ENCODE data around the gene ISOC2. TPM values are rescaled to one million over a fixed set of nuclear protein-coding genes. Genes with fewer than 3 reads are reported as not detected.
"Not testable (repeated sequence)": the region's sequence is repeated elsewhere in the genome, so short reads cannot be mapped to it uniquely, and the experiment has no call there.

The ISOC2 gene
- total RNA-seq, 1 donor from 2014 or later: 39.8 TPM

- no peaks in the 10 kb centered on the region for H3K9me3 Mint-ChIP-seq (ENCODE audit: low read depth)
- H3K27me3 Mint-ChIP-seq (ENCODE audit: low read depth): no peaks in the 10 kb centered on the region
- no peak for TF ChIP-seq CTCF (IDR thresholded peaks at IDR 0.05)
Measured at GRCh38 chr19:55503157-55503501, 41.7 kb upstream of the ISOC2 start.

DNA sequence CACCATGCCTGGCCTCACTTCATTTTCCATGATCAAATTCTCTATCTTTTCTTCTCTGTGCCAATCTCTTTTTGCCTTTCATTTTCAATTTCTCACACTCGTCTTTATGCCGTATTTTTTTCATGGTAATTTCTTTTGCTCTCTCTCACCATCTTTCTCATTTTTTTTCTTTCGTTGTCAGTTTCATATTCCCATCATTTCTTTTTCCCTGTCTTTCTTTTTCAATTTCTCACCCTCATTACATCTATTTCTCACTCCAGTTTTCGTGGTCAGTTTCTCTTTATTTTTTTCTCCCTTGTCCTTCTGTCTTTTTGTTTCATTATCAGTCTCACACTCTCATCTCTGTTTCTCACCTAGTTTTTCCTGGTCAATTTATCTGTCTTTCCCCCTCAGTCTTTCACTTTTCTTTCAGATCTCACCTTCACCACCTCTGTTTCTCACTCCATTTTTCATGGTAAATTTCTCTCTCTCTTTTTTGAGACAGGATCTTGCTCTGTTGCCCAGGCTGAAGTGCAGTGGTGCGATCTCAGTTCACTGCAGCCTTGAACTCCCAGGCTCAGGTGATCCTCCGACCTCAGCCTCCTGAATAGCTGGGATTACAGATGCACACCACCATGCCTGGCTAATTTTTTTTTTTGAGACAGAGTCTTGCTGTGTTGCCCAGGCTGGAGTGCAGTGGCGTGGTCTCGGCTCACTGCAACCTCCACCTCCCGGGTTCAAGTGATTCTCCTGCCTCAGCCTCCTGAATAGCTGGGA, 40.9 kb upstream of the ISOC2 start:
- Mint-ChIP-seq H3K4me3 (ENCODE audit: unreplicated experiment) (no peak overlapping the region), H3K4me1 (ENCODE audit: low read depth) (peaks cover 6% of the 10 kb centered on the region), H3K9me3 (ENCODE audit: low read depth) (no peaks in the 10 kb centered on the region), H3K27ac (ENCODE audit: unreplicated experiment) (peak overlapping the region; percentile 15), H3K27me3 (ENCODE audit: low read depth) (no peaks in the 10 kb centered on the region), H3K36me3 (ENCODE audit: low read depth) (peaks cover 2% of the 10 kb centered on the region)
- TF ChIP-seq CTCF (IDR thresholded peaks at IDR 0.05): no peak
- no peak for DNase-seq (ENCODE audit: low spot score)

More at GRCh38 chr19:55503157-55503501, 41.7 kb upstream of the ISOC2 start:
- Mint-ChIP-seq H3K4me3 (ENCODE audit: unreplicated experiment) (peak overlapping the region; percentile 12), H3K27ac (ENCODE audit: unreplicated experiment) (no peak overlapping the region), H3K36me3 (ENCODE audit: low read depth) (no peaks in the 10 kb centered on the region), H3K4me1 (ENCODE audit: low read depth) (peaks cover 6% of the 10 kb centered on the region)
- DNase-seq (ENCODE audit: low spot score): no peak

- Mint-ChIP-seq H3K27me3 (ENCODE audit: low read depth) (no peaks in the 10 kb centered on the region), H3K4me1 (ENCODE audit: low read depth) (peaks cover 6% of the 10 kb centered on the region), H3K27ac (ENCODE audit: unreplicated experiment) (no peak overlapping the region), H3K4me3 (ENCODE audit: unreplicated experiment) (no peak overlapping the region), H3K36me3 (ENCODE audit: low read depth) (peaks cover 3% of the 10 kb centered on the region), H3K9me3 (ENCODE audit: low read depth) (no peaks in the 10 kb centered on the region)
- no peak for DNase-seq (ENCODE audit: low spot score)
- no peak for TF ChIP-seq CTCF (IDR thresholded peaks at IDR 0.05)
Measured at GRCh38 chr19:55500368-55500952, 39.0 kb upstream of the ISOC2 start.

GRCh38 chr19:55498246-55498840, 36.9 kb upstream of the ISOC2 start:
- H3K9me3 Mint-ChIP-seq (ENCODE audit: low read depth): no peaks in the 10 kb centered on the region
- H3K4me3 Mint-ChIP-seq (ENCODE audit: unreplicated experiment): no peak overlapping the region
- TF ChIP-seq CTCF (IDR thresholded peaks at IDR 0.05): no peak
- DNase-seq (ENCODE audit: low spot score): no peak
- peaks cover 2% of the 10 kb centered on the region for H3K4me1 Mint-ChIP-seq (ENCODE audit: low read depth)
- H3K36me3 Mint-ChIP-seq (ENCODE audit: low read depth): peaks cover 3% of the 10 kb centered on the region
- H3K27me3 Mint-ChIP-seq (ENCODE audit: low read depth): no peaks in the 10 kb centered on the region
- no peak overlapping the region for H3K27ac Mint-ChIP-seq (ENCODE audit: unreplicated experiment)

GRCh38 chr19:55497763-55498162, 36.3 kb upstream of the ISOC2 start:
- peaks cover 7% of the 10 kb centered on the region for H3K4me1 Mint-ChIP-seq (ENCODE audit: low read depth)
- no peak for DNase-seq (ENCODE audit: low spot score)
- no peaks in the 10 kb centered on the region for H3K27me3 Mint-ChIP-seq (ENCODE audit: low read depth)
- no peak for TF ChIP-seq CTCF (IDR thresholded peaks at IDR 0.05)
- no peaks in the 10 kb centered on the region for H3K9me3 Mint-ChIP-seq (ENCODE audit: low read depth)
- no peak overlapping the region for H3K27ac Mint-ChIP-seq (ENCODE audit: unreplicated experiment)
- peaks cover 3% of the 10 kb centered on the region for H3K36me3 Mint-ChIP-seq (ENCODE audit: low read depth)
- no peak overlapping the region for H3K4me3 Mint-ChIP-seq (ENCODE audit: unreplicated experiment)

DNA sequence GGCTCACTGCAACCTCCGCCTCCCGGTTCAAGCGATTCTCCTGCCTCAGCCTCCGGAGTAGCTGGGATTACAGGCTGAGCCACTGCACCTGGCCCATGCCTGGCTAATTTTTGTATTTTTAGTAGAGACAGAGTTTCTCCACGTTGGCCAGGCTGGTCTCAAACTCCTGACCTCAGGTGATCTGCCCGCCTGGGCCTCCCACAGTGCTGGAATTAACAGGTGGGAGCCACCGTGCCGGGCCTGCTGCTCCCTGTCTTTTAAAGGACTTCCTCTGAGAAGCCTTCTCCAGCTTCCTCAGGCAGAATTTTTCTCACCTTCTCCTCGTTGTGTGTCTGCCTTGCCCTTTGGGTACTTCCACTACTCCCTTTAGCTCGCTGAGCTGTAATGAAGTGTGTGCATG, 35.4 kb upstream of the ISOC2 start:
- H3K27ac Mint-ChIP-seq (ENCODE audit: unreplicated experiment); H3K36me3 Mint-ChIP-seq (ENCODE audit: low read depth); H3K27me3 Mint-ChIP-seq (ENCODE audit: low read depth); H3K9me3 Mint-ChIP-seq (ENCODE audit: low read depth); H3K4me3 Mint-ChIP-seq (ENCODE audit: unreplicated experiment); H3K4me1 Mint-ChIP-seq (ENCODE audit: low read depth); DNase-seq (ENCODE audit: low spot score): not testable (repeated sequence)
